ENCODE results near the gene TTC12.

TTC12 gene

DNA sequence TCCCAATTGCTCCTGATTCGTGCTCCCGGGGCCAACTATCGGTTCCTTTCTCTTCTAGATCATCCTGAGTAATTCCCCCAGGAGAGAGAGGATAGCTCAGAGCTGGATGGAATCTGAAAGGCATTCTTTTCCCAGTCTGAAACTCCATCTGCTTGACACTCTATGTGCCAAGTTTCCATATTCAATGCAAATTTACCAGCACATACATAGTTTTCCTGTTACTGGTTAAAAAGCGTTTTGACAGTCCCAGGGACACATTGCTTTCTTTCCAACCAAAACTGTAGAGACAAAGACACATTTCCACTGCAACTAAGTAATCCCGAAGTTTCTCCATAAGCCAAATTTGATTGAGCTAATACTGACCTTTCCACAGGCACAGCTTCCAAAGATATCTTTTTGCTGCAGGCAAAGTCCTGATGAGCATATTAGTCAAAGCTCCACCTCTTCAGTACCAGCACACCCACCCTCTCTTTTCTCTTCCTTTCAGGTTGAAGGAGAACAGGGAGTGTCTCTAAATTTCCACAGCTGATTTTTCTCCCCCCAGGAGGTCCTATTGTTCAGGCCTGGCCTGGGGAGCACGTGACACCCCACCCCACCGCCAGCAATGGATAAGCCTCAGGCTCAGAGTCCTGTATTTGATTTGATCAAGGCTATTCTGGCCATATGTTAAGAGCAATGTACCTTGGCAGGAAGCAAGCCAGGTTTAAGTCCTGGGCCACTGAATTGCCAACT lies 63.5 kb downstream of the TTC12 start:
- no peak for DNase-seq

DNA sequence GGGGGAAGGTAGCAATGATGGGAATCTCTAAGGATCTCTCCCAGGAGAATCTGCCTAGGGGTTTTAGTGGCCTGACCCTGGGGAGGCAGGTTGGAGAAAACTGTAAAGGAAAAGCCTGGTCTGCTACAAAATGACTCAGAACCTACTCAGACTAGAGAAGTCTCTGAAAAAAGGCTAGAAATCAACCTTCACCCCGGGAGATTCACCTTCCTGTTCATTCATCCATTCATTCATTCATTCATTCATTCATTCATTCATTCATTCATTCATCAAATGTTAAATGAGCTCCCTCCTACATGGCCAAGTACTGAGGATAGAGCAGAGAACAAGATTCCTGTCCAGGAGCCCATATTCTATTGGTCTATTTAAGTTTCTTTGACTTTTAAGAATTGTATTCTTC lies 64.3 kb downstream of the TTC12 start:
- DNase-seq: no peak

DNA sequence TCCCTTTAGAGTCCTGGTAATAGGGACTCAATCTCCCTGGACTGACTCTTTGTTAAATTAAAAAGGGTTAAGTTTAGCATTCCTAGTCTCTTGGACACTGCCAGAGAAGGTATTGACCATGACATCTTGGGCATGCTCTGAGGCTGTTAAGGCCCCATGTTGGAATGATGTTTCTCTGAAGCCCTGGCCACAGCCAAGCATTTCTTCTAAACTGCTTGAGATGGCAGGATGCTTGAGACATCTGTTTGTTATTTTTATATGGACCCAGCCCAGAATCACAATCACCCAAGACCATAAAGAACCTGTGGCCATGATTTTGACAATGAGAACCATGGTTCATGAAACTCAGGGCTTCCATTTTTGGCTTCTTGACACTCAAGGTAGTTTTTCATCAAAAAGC lies 67.7 kb downstream of the TTC12 start:
- DNase-seq: no peak

DNA sequence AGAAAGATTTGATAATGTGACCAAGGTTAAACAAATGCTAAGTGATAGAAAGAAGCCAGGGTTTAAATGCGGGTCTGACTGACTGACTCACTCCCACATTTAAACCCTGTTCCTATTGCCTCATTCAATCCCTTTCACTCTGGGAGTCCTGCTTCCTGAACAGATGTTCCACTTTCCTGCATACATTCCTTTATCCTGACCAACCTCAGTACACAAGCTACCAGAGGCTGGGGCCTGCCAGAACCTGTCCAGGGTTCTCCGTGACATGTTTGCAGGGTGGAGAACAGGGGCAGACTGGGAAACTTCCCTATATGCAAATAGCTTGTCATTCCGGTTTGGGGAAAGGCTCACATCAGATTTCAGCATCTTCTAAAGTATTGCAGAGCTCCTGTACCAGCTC lies 70.2 kb downstream of the TTC12 start:
- no peak for DNase-seq

DNA sequence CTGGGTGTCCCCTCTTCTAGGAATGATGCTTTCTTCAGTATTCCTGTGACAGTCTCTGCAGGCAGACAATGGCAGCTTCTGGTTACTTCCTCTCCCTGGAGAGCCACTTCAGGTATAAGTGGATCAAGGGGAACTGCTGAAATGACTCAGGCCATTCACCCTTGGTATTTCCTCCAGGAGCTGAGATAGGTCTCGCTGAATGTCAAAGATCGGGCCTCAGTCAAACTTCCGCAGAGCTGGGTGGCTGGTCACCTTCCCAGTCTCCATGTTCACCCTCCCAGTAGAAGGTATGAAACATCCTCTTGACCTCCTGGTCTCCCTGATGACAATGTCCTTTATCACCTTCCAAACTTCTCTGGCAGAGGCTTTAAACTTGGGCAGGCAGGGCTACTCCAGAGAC lies 71.4 kb downstream of the TTC12 start:
- no peak for DNase-seq

DNA sequence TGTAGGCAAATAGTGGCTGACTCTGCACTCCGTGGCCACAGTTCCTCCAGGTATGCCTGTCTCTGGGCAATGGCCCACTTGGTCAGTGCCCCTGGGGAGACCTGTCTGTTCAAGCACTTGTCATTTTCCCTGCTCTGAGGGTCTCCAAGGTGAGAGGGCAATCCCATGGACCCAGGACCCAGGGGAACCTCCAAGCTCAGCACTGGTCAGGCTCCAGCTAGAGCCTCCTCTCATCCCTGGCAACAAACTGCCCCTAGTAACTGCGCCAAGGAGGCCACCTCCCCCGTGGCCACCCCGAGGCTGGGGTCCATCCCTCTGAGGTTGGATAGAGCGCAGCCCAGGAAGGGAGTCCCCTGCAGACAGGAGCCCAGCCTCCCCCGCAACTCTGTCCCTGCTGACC lies 72.5 kb downstream of the TTC12 start:
- no peak for DNase-seq

DNA sequence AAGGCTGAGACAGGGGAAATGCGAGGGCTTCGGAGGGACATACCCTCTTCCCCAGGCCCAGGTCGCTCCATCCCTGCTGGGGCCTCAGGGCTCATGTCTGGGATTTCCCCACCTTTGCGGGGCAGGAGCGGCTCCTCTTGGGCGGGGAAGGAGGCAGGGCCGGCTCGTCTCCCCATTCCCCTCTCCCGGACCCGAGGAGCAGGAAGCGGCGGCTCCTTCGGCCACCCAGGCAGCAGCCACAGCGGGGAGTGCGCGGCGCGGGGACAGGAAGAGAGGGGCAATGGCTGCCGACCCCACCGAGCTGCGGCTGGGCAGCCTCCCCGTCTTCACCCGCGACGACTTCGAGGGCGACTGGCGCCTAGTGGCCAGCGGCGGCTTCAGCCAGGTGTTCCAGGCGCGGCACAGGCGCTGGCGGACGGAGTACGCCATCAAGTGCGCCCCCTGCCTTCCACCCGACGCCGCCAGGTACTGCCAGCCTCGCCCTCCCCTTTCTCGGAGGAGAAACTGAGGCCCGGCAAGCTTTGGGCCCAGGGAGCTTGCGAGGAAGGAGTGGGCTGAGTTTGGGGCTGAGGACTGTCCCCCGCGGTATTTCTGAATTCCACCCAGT lies 73.3 kb downstream of the TTC12 start, which contains the start of gene ANKK1:
Gene ANKK1, plus strand, starts transcription at position 175 of the 607 bp plus-strand sequence. Its CDS starts 106 bp downstream, at position 281.
- no peak for DNase-seq

DNA sequence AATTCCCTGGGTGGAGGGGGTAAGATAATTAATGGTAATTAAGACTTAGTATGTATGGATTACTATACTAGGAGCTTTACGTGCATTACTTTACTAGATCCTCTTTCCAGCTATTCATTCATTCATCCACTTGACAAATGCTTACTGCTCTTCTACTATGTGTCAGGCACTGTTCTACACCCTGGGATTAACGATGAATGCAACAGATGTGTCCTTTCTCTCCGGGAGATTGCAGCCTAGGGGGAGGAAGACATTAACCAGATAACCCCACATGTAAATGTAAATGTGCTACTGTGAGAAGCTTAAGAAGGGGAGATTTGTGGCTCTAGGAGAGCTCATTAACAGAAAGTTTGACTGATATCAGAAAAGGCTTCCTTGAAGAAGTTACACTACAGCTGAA lies 74.9 kb downstream of the TTC12 start:
- DNase-seq: no peak

DNA sequence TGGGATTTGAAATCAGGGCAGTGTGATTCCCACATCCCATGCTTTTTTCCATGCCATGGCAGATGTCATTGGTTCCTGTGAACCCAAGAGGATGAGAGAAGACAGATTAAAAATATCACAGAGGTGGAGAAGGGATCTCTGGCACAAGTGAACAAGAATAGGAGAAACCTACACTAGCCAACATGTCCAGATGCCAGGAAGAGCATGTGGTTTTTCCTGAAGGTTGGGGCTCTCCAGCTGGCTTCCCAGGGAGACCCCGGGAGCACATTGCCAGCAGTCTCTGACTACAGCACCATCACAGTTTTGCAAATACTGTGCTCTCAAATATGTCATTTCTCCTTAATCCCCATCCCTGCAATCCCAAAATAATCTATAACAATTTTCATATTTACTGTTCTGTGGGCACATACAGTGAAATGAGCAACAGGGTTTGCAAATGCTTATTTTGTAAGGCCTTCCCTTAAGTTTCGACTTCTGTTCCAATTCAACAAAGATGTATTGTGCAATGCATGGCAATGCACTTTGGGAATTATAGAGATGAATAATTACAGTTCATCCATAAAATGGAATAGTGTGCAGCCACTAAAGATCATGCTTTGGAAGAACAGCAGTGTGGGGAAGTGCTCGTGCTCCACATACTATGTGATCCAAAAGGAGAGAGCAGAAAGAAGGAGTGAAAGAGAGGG lies 78.0 kb downstream of the TTC12 start:
- no peak for DNase-seq

DNA sequence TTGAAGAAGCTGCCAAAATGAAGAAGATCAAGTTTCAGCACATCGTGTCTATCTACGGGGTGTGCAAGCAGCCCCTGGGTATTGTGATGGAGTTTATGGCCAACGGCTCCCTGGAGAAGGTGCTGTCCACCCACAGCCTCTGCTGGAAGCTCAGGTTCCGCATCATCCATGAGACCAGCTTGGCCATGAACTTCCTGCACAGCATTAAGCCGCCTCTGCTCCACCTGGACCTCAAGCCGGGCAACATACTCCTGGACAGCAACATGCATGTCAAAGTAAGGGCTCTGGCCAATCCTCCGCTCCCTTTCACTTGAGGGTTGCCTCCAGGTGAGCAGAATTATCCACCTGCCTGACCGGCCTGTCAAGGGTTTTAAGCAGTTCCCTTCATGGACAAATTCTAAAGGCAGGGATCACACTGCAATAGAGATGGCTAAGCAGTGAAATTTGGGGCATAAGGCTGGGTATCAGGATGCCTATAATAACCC lies 79.2 kb downstream of the TTC12 start:
- DNase-seq: no peak

DNA sequence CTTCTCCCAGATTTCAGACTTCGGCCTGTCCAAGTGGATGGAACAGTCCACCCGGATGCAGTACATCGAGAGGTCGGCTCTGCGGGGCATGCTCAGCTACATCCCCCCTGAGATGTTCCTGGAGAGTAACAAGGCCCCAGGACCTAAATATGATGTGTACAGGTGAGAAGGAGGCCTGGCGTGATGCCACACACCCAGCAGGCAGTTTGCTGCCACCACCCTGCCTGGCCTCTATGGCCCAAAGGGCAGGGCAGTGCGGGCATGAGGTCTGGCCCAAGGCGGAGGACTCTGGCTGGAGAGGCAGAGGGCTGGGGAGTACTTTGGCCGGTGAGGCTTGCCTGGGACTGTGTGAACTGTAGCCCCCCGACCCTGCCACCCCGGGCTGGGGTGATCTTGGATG lies 80.5 kb downstream of the TTC12 start:
- DNase-seq: no peak

DNA sequence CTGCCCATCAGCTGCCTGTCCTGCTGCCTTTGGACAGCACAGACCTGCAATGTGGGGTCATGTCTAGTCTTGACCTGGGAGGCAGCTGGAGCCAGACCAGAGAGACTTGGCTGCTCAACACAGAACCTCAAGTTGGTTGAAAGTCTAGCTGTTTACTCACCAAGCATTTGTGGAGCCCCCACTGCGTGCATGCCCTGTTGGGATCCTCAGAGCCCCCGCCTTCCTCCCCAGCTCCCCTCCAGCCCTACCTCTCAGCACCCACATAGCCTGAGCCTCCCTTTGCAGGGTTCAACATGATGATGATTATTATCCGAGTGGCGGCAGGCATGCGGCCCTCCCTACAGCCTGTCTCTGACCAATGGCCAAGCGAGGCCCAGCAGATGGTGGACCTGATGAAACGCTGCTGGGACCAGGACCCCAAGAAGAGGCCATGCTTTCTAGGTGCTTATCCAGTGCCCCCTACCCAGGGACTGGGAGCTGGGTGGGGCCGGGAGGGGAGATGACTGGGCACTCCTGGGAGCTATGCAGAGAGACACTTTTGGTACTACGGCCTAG lies 81.5 kb downstream of the TTC12 start:
- no peak for DNase-seq

DNA sequence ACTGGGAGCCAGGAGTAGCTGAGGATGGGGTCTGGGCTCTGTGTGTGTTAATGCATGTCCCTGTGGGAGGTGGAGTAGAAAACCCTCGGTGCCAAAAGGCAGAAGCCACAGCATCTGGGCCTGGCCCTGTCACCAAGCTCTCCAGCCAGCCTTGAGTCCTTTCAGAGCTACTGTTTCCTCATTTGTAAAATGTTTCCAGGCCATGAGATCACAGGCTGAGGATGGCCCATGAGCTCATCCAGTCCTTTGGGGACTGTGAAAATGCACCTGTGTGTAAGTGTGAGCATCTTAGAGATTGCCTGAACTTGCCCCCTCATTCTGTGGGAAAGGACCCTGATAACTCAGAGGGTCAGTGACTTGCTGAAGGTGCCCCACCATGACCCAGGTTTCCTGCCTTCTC lies 82.3 kb downstream of the TTC12 start:
- no peak for DNase-seq

DNA sequence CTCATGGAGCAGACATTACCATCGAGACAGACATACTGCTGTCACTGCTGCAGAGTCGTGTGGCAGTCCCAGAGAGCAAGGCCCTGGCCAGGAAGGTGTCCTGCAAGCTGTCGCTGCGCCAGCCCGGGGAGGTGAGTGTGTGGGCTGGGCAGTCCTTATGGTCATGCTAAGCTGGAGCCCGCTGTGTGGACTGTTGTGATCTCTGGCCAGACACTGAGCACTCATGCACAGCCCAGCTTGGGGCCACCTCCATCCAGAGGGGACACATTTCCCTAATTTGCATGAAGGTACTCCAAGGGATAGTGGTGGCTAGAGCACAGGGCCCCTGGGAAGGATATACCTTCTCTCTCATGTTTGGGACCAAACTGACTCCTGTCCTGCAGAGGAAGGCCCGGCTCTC lies 82.8 kb downstream of the TTC12 start:
- DNase-seq: no peak

DNA sequence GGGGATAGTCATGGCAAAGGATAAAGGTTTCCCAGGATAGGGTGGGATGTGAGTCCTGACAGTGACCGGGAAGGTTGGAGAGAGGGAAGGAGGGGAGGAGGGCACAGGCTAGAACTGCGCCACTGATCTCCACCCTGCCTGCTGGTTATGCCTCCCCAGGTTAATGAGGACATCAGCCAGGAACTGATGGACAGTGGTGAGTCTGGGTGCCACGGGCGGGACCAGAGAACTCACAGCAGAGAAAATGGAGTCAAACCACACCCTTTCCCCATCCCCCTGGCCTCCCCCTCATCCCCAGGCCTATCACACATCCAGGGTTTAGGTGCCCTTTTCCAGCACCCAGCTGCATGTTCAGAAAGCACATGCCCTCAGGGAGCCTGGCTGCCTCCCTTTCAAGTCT lies 83.4 kb downstream of the TTC12 start:
- no peak for DNase-seq

DNA sequence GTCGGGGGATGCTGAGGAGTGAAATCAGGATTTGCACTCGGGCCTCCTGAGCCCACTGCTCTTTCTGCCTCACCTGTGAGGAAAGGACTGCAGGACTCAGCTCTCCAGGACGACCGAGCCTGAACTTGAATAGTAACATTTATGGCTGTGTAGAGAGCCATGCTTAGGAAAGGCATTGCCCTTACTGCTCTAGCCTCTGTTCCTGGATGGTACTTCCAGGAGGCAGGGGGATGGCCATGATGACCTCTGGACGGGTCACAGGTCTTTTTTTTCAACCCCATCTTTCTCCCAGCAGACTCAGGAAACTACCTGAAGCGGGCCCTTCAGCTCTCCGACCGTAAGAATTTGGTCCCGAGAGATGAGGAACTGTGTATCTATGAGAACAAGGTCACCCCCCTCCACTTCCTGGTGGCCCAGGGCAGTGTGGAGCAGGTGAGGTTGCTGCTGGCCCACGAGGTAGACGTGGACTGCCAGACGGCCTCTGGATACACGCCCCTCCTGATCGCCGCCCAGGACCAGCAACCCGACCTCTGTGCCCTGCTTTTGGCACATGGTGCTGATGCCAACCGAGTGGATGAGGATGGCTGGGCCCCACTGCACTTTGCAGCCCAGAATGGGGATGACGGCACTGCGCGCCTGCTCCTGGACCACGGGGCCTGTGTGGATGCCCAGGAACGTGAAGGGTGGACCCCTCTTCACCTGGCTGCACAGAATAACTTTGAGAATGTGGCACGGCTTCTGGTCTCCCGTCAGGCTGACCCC lies 84.5 kb downstream of the TTC12 start:
- DNase-seq: no peak

DNA sequence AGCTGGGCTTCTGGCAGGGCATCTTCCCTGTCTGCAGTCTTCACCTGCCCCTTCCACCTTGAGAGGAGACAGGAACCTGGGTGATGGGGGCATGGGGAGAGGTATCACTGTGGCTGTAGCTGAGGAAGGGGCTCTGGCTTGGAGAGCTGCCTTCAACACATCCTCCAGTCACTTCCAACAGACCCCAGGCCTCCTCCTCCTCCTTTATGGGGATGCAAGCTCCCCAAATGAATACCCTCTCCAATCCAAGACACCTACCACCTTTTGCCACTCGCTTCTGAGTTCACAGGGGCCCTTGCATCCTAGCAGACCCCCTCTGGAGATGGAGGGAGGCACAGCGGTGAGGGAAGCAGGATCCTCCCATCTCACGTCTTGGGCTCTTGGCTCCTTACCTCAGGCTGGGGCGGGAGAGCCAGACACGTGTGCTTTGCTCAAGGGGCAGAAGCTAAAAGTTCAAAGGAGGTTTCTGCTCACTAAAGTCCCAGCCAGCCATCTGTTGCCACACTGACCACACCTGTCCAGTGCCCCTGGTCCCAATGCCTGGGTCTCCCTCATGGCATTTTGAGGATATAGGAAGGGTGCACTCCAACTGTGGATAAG lies 86.3 kb downstream of the TTC12 start:
- no peak for DNase-seq

DNA sequence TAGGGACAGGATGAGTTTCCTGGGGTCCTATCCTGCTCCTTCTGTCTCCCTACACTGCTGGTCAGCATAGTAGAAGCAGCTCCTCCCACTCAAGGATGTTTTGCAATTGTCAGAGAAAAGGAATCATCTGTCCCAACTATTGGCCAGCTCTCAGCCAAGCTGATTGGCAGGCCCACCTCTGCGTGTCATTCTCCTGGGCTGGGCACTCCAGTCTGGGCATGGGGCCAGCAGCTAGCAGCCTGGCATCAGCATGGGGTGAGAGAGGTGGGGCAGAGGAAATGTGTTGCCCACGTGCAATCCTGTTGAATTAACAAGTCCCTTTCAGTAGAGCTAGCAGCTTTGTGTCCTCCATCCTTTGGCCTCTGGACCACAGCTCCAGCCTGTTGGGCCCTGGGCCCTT lies 87.3 kb downstream of the TTC12 start:
- no peak for DNase-seq

DNA sequence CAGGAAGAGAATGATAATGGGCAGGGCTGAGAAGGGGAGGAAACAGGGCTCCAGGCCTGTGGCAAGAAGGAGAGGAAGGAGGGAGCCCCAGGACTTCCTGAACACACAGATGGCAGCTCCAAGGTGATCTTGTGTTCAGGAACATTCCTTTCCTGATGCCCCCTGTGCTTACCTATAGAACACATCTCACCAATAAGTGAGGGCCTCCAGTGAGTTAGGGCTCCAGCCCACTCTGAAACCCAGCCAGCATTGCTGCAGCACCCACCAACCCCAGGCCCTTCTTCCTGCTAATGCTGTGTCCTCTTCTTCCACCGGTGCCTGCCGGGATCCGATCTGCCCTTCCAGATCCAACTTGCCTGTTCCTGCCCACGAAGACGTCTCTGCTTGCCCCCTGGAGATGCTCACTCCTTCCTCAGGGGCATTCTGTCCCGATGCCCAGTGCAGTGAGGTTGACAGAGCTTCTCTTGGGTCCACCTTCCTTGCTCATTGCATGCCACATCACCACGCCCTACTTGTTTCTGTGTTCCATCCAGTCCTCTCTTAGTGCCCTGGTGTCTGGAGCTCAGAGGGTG lies 90.6 kb downstream of the TTC12 start:
- no peak for DNase-seq

DNA sequence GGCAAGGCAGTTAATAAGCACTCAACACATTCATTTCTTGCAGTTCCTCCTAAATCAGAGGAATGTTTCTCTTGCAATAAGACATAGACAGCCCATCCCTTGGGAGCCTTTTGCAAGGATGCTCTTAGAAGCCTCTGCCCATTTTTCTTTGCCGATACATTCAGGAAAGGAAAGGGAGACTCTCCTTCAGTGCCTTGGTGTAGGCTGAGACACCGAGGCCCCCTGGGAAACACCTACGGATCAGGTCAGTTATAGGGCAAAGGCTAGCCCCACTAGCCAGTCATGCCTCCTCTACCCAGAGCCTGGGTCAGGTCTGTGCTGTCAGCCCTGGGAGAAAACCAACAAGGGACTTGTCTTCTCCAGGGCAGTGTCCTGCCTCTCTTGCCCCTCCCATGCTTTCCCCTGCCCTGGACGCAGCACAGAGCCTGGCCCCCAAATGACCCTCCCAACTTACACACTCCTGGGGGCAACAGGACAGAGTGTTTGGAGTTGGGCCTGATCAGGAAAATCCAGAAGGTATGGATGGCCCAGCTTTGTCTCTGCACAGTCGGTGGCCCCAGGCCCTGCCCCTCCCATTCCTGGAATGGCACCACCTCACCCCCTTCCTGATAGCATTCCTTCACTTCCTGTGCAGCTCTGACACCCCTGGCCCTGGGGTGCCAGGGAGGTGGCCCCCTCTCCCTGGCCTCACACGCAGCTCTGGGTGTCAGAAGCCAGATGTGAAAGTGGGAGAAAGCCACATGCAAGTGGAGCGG lies 91.5 kb downstream of the TTC12 start:
- DNase-seq: no peak

DNA sequence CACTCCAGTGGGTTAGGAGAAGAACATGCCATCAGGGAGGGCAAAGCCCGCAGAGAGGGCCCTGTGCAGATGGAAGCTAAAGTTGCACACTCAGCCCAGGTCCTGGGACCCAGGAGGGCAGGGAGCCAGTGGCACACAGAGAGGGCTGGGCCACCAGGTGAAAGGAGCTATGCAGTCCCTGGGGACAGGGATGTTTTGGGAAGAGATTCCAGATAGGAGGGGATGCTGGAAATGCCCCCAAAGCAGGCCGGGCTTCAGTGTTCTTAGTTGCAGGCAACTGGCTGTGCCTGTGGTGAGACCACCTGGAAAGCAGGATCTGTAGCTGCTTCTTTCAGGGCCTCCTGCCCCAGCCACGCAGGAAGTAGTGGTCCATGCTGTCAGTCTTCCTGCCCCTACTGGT lies 92.8 kb downstream of the TTC12 start:
- no peak for DNase-seq

DNA sequence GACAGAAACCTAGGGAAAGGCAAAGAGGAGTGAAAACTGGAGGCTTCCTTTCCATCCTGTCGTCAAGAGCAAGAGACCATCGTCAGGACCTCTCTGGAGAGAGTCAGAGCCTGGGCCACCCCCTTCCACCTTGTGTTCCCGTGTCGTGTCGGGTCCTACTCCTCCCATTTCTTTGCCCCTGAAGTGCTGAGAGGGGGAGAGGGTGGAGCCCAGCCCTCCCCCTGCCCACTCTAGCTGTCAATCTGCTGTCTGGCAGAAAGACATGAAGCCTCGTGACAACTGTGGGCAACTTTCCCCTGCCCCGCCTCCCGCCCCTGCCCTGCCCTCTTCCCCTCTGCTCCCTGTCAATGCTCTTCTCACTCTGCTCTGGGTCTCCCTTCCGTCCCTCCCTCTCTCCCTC lies 93.8 kb downstream of the TTC12 start:
- no peak for DNase-seq

Data from Kasumi-1 (cell line).